Stromal cell of bone marrow (primary cell): Measurements from ENCODE around the gene TCAP.
"Not testable (repeated sequence)": the region's sequence is repeated elsewhere in the genome, so short reads cannot be mapped to it uniquely, and the experiment has no call there.

Source experiments
- DNase-seq: peaks from one replicate; pipeline ENCODE4 v3.0.0-alpha.2; 2012; ENCODE audit warnings: low read depth

TCAP gene

DNA sequence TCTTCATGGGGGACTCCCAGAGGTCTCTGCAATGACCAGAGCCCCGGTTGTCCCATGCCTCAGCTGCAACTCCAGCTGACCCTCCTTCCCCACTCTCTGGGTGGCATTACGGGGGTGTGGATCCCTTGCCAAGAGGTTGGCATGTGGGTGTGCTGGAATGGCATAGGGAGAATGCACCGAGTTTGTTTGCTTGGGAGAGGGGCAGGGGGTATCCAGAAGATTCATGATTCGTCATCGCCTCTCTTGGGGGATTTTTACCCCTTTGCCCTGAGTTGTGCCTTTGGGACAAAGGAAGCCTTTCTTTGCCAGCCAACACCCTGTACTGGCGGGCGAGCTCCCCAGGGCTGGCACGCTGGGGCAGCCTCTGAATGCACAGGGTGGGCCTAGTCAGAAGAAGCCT, 41.2 kb downstream of the TCAP start:
- DNase-seq = no peak

DNA sequence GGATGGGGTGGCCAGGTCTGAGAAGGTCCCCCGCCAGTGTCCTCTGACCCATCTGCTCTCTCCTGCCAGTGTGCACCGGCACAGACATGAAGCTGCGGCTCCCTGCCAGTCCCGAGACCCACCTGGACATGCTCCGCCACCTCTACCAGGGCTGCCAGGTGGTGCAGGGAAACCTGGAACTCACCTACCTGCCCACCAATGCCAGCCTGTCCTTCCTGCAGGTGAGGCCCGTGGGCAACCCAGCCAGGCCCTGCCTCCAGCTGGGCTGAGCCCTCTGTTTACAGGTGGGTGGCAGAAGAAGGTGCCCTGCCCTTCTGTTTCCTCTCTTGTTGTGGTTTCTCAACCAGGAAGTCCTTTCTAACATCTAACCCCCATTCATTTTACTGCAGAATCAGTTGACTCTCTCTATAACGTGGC, 41.8 kb downstream of the TCAP start:
- DNase-seq = no peak

DNA sequence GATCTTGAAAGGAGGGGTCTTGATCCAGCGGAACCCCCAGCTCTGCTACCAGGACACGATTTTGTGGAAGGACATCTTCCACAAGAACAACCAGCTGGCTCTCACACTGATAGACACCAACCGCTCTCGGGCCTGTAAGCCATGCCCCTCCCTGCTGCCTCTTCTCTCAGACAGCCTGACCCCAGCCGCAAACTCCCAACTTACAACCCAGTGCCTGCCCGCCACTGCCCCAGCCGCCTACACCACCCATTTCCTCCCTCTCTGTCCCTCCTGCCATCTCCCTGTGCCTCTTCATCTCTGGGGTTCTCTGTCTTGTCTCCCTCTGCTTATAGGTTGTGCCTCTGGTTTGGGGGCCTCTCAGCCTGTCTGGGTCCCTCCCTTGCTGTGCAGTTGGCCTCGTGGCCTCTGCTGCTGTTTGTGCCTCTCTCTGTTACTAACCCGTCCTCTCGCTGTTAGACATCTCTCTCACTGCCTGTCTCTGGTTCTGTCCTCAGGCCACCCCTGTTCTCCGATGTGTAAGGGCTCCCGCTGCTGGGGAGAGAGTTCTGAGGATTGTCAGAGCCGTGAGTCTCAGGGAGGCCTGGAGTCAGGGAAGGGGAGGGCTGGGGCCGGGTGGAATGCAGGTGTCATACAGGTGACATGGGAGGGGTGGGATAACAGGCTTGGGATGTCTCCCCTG, 44.3 kb downstream of the TCAP start:
- no peak for DNase-seq

GRCh38 chr17:39709998-39710964, 45.1 kb downstream of the TCAP start:
- no peak for DNase-seq

- not testable (repeated sequence) for DNase-seq
Observed at GRCh38 chr17:39711071-39711470, 45.9 kb downstream of the TCAP start.

GRCh38 chr17:39711851-39712250, 46.7 kb downstream of the TCAP start:
- DNase-seq = no peak

- DNase-seq = no peak
Observed at GRCh38 chr17:39714234-39714633, 49.1 kb downstream of the TCAP start.

- no peak for DNase-seq
Observed at GRCh38 chr17:39715375-39716072, 50.4 kb downstream of the TCAP start.
